ENCODE data around the gene PLEKHA7. TPM values are rescaled to one million over a fixed set of nuclear protein-coding genes. Genes with fewer than 3 reads are reported as not detected.
"Not testable (repeated sequence)": the region's sequence is repeated elsewhere in the genome, so short reads cannot be mapped to it uniquely, and the experiment has no call there.

The PLEKHA7 gene
- total RNA-seq, 4 donors from 2014 or later, result 0.72 to 3.6 (median 2.2) TPM

- TF ChIP-seq POLR2A (IDR thresholded peaks at IDR 0.05), result no peak
- no peak for TF ChIP-seq CTCF (IDR thresholded peaks at IDR 0.05 in 4 of 5, conservative IDR thresholded peaks at IDR 0.05 in 1 of 5)
- H3K4me1 ChIP-seq, result no peaks in the 10 kb centered on the region
- H3K4me3 ChIP-seq, result no peak overlapping the region
- intact Hi-C loops (cut with DNase I; ENCODE audit: low total_unique reads), result no loop called here
- no peaks in the 10 kb centered on the region for H3K36me3 ChIP-seq
- H3K9me3 ChIP-seq, result no peaks in the 10 kb centered on the region
- no peak overlapping the region for H3K27ac ChIP-seq
- in situ Hi-C loops (cut with MboI; ENCODE audit: low sequenced_read_pairs in 4 of 4), result no loop called here
- ATAC-seq (no peak), DNase-seq (no peak)
- no peaks in the 10 kb centered on the region for H3K27me3 ChIP-seq
These were observed 50.8 kb downstream of the PLEKHA7 start for GRCh38 chr11:16963316-16963876.

- H3K27me3 ChIP-seq; ATAC-seq; intact Hi-C loops (cut with DNase I; ENCODE audit: low total_unique reads); H3K9me3 ChIP-seq; H3K27ac ChIP-seq; H3K4me3 ChIP-seq; in situ Hi-C loops (cut with MboI; ENCODE audit: low sequenced_read_pairs in 4 of 4); H3K4me1 ChIP-seq; H3K36me3 ChIP-seq; DNase-seq: not testable (repeated sequence)
These were observed 51.6 kb downstream of the PLEKHA7 start for GRCh38 chr11:16962589-16962988.

- no peak overlapping the region for H3K4me3 ChIP-seq
- DNase-seq (no peak), ATAC-seq (no peak)
- no peaks in the 10 kb centered on the region for H3K4me1 ChIP-seq
- TF ChIP-seq POLR2A (IDR thresholded peaks at IDR 0.05) (no peak), CTCF (IDR thresholded peaks at IDR 0.05 in 4 of 5, conservative IDR thresholded peaks at IDR 0.05 in 1 of 5) (no peak)
- no peak overlapping the region for H3K27ac ChIP-seq
- no peaks in the 10 kb centered on the region for H3K9me3 ChIP-seq
- H3K27me3 ChIP-seq, result no peaks in the 10 kb centered on the region
- no peaks in the 10 kb centered on the region for H3K36me3 ChIP-seq
- in situ Hi-C loops (cut with MboI; ENCODE audit: low sequenced_read_pairs in 4 of 4), result no loop called here
- intact Hi-C loops (cut with DNase I; ENCODE audit: low total_unique reads), result no loop called here
These were observed 52.1 kb downstream of the PLEKHA7 start for GRCh38 chr11:16962146-16962545.

GRCh38 chr11:16960250-16960649 lies 54.0 kb downstream of the PLEKHA7 start:
- in situ Hi-C loops (cut with MboI; ENCODE audit: low sequenced_read_pairs in 4 of 4) (no loop called here), intact Hi-C loops (cut with DNase I; ENCODE audit: low total_unique reads) (no loop called here)
- Histone ChIP-seq H3K4me3 (no peak overlapping the region), H3K27ac (no peak overlapping the region), H3K36me3 (no peaks in the 10 kb centered on the region), H3K27me3 (no peaks in the 10 kb centered on the region), H3K4me1 (no peaks in the 10 kb centered on the region), H3K9me3 (no peaks in the 10 kb centered on the region)
- no peak for TF ChIP-seq CTCF (IDR thresholded peaks at IDR 0.05 in 4 of 5, conservative IDR thresholded peaks at IDR 0.05 in 1 of 5)
- ATAC-seq (no peak), DNase-seq (no peak)

- intact Hi-C loops (cut with DNase I; ENCODE audit: low total_unique reads) (no loop called here), in situ Hi-C loops (cut with MboI; ENCODE audit: low sequenced_read_pairs in 4 of 4) (no loop called here)
- H3K4me3 ChIP-seq, result no peak overlapping the region
- no peaks in the 10 kb centered on the region for H3K36me3 ChIP-seq
- ATAC-seq, result no peak
- DNase-seq, result no peak
- H3K27me3 ChIP-seq, result no peaks in the 10 kb centered on the region
- no peak overlapping the region for H3K27ac ChIP-seq
- no peaks in the 10 kb centered on the region for H3K4me1 ChIP-seq
- H3K9me3 ChIP-seq, result no peaks in the 10 kb centered on the region
- no peak for TF ChIP-seq POLR2A (IDR thresholded peaks at IDR 0.05)
- TF ChIP-seq CTCF (IDR thresholded peaks at IDR 0.05 in 4 of 5, conservative IDR thresholded peaks at IDR 0.05 in 1 of 5), result no peak
These were observed 54.6 kb downstream of the PLEKHA7 start for GRCh38 chr11:16959602-16960001.
